Neural cell (in vitro differentiated cells): ENCODE data around the gene NT5C. TPM values are rescaled to one million over a fixed set of nuclear protein-coding genes. Genes with fewer than 3 reads are reported as not detected.

Source experiments
- H2AFZ ChIP-seq: fragments of 200-600, 300-800 bp; sonication (generic), shearing (Covaris generic); 2 replicates; pipeline ENCODE4 v1.6.0; 2014; ENCODE audit warnings: low read depth, mild to moderate bottlenecking, antibody characterized with exemption, low read length, moderate library complexity
- H3F3A ChIP-seq: fragments of 200-600 bp; shearing (Covaris generic); 2 replicates; pipeline ENCODE4 v1.6.1; 2016; ENCODE audit warnings: mild to moderate bottlenecking, moderate library complexity, mixed read lengths, antibody characterized with exemption, low read length; ENCODE audit not compliant: insufficient read depth, poor library complexity, severe bottlenecking
- H3K27ac ChIP-seq: fragments of 200-600, 300-800 bp; sonication (generic), shearing (Covaris generic); 2 replicates; pipeline ENCODE4 v1.5.1; 2014; ENCODE audit warnings: mild to moderate bottlenecking, low read length, moderate library complexity
- H3K27me3 ChIP-seq: fragments of 300-800, 200-600 bp; sonication (generic), shearing (Covaris generic); 2 replicates; pipeline ENCODE4 v1.6.0; 2014; ENCODE audit warnings: mild to moderate bottlenecking, low read depth, low read length, moderate library complexity; ENCODE audit not compliant: insufficient read depth
- H3K36me3 ChIP-seq: fragments of 300-800, 200-600 bp; sonication (generic), shearing (Covaris generic); 2 replicates; pipeline ENCODE4 v1.5.1; 2014; ENCODE audit warnings: mild to moderate bottlenecking, antibody characterized with exemption, low read length, moderate library complexity; ENCODE audit not compliant: insufficient read depth
- H3K4me2 ChIP-seq: fragments of 300-800, 200-600 bp; sonication (generic), shearing (Covaris generic); 2 replicates; pipeline ENCODE4 v1.6.0; 2014; ENCODE audit warnings: mild to moderate bottlenecking, low read length
- H3K4me3 ChIP-seq: fragments of 300-800, 200-600 bp; sonication (generic), shearing (Covaris generic); 2 replicates; pipeline ENCODE4 v1.5.1; 2014; ENCODE audit warnings: mild to moderate bottlenecking, low read length, moderate library complexity
- H3K79me2 ChIP-seq: fragments of 200-600 bp; shearing (Covaris generic); replicated peaks from 2 replicates; pipeline ENCODE4 v1.6.0; 2014; ENCODE audit warnings: mild to moderate bottlenecking, low read length, moderate library complexity; ENCODE audit not compliant: insufficient read depth
- H3K9ac ChIP-seq: fragments of 300-800, 200-600 bp; sonication (generic), shearing (Covaris generic); 2 replicates; pipeline ENCODE4 v1.6.1; 2016; ENCODE audit warnings: mild to moderate bottlenecking, low read length, mixed read lengths
- H3K9me2 ChIP-seq: fragments of 200-600 bp; shearing (Covaris generic); 2 replicates; pipeline ENCODE4 v1.6.1; 2016; ENCODE audit warnings: mild to moderate bottlenecking, low read length, mixed read lengths; ENCODE audit not compliant: insufficient read depth
- H3K9me3 ChIP-seq: fragments of 200-600, 300-800 bp; sonication (generic), shearing (Covaris generic); 2 replicates; pipeline ENCODE4 v1.6.1; 2016; ENCODE audit warnings: mild to moderate bottlenecking, mixed run types, low read length, moderate library complexity, mixed read lengths
- H4K20me1 ChIP-seq: fragments of 200-600 bp; shearing (Covaris generic); 2 replicates; pipeline ENCODE4 v1.6.1; 2016; ENCODE audit warnings: mild to moderate bottlenecking, mixed run types; ENCODE audit not compliant: insufficient read depth
- CTCF ChIP-seq: fragments of 450-650 bp; IDR thresholded peaks from 2 replicates; pipeline ENCODE4 v1.5.1; 2014; ENCODE audit warnings: antibody characterized with exemption, mild to moderate bottlenecking, moderate library complexity; ENCODE audit not compliant: poor library complexity, severe bottlenecking
- EP300 ChIP-seq: fragments of 450-650 bp; conservative IDR thresholded peaks from 2 replicates; pipeline ENCODE4 v1.6.1; 2014; ENCODE audit warnings: antibody characterized with exemption, mild to moderate bottlenecking, moderate library complexity; ENCODE audit not compliant: poor library complexity, severe bottlenecking
- EZH2 ChIP-seq: fragments of 200-600, 300-800 bp; shearing (Covaris generic), sonication (generic); IDR thresholded peaks from 2 replicates; pipeline ENCODE4 v1.6.1; 2014; ENCODE audit warnings: antibody characterized with exemption, low read length, borderline replicate concordance, mild to moderate bottlenecking; ENCODE audit not compliant: insufficient read depth, poor library complexity, severe bottlenecking
- MXI1 ChIP-seq: fragments of 450-650 bp; conservative IDR thresholded peaks from 2 replicates; pipeline ENCODE4 v1.6.1; 2014; ENCODE audit warnings: antibody characterized with exemption, mild to moderate bottlenecking; ENCODE audit not compliant: poor library complexity, severe bottlenecking
- POLR2AphosphoS5 ChIP-seq: IDR thresholded peaks from 2 replicates; pipeline ENCODE4 v1.6.1; 2012
- RAD21 ChIP-seq: fragments of 450-650 bp; conservative IDR thresholded peaks from 2 replicates; pipeline ENCODE4 v1.6.1; 2014; ENCODE audit warnings: antibody characterized with exemption, mild to moderate bottlenecking, moderate library complexity
- REST ChIP-seq: IDR thresholded peaks from 2 replicates; pipeline ENCODE4 v1.6.1; 2012; ENCODE audit warnings: borderline replicate concordance
- SMC3 ChIP-seq: fragments of 450-650 bp; conservative IDR thresholded peaks from 2 replicates; pipeline ENCODE4 v1.6.1; 2014; ENCODE audit warnings: antibody characterized with exemption, mild to moderate bottlenecking, moderate library complexity; ENCODE audit not compliant: poor library complexity
- TAF1 ChIP-seq: IDR thresholded peaks from 2 replicates; pipeline ENCODE4 v1.6.1; 2012; ENCODE audit warnings: low read depth
- polyA plus RNA-seq: library from polyadenylated mRNA; depleted of rRNA; stranded (reverse); fragments of >200 nt; gene quantifications from 2 replicates; pipeline ENCODE4 v1.2.3, GENCODE V29; 2014

Gene NT5C
- polyA plus RNA-seq, 1 donor from 2014 or later = 58.7 TPM

- Histone ChIP-seq H3K79me2 (no peaks in the 10 kb centered on the region), H4K20me1 (no peaks in the 10 kb centered on the region), H3K27me3 (no peaks in the 10 kb centered on the region), H3K9me3 (no peaks in the 10 kb centered on the region), H3K9me2 (no peaks in the 10 kb centered on the region), H2AFZ (no peak overlapping the region), H3K27ac (no peak overlapping the region), H3F3A (no peaks in the 10 kb centered on the region), H3K4me2 (no peak overlapping the region), H3K36me3 (no peaks in the 10 kb centered on the region), H3K4me3 (no peak overlapping the region), H3K9ac (no peak overlapping the region)
- TF ChIP-seq RAD21 = no peak
- no peak for TF ChIP-seq POLR2AphosphoS5
- TF ChIP-seq REST = no peak
- no peak for TF ChIP-seq TAF1
- TF ChIP-seq EZH2 = no peak
Measured at GRCh38 chr17:75125984-75126383, 5.6 kb downstream of the NT5C start.

GRCh38 chr17:75124819-75125162 lies 6.8 kb downstream of the NT5C start:
- Histone ChIP-seq H3K4me3 (no peak overlapping the region), H3F3A (no peaks in the 10 kb centered on the region), H3K9ac (no peak overlapping the region), H3K79me2 (no peaks in the 10 kb centered on the region), H4K20me1 (no peaks in the 10 kb centered on the region), H2AFZ (no peak overlapping the region), H3K4me2 (no peak overlapping the region), H3K9me3 (no peaks in the 10 kb centered on the region), H3K27me3 (no peaks in the 10 kb centered on the region), H3K36me3 (no peaks in the 10 kb centered on the region), H3K27ac (no peak overlapping the region), H3K9me2 (no peaks in the 10 kb centered on the region)
- TF ChIP-seq RAD21 (no peak), REST (no peak), EZH2 (no peak), CTCF (no peak), EP300 (no peak), TAF1 (no peak), MXI1 (no peak), SMC3 (no peak), POLR2AphosphoS5 (no peak)
